WTC11 (cell line): ENCODE data around the gene CCM2L. TPM values are rescaled to one million over a fixed set of nuclear protein-coding genes. Genes with fewer than 3 reads are reported as not detected.

Experiments
- ATAC-seq: fragments of 200-7000 bp; cut with Tn5 transposase; 2 replicates; pipeline ENCODE4 v1.10.0; 2021; ENCODE audit warnings: mild to moderate bottlenecking, moderate library complexity
- CTCF ChIA-PET: fragments of 300-600 bp; sonication (Branson Sonifier 250); formaldehyde crosslinking; loops from one replicate; lab custom pipeline; 2021; ENCODE audit warnings: antibody characterized with exemption; lab: Charles Lee
- POLR2A ChIA-PET: fragments of 350-600 bp; sonication (Branson Sonifier 250); formaldehyde crosslinking; loops from one replicate; lab custom pipeline; 2021; ENCODE audit warnings: antibody characterized with exemption; lab: Charles Lee
- DNase-seq: peaks from one replicate; pipeline ENCODE4 v3.0.0; 2021; ENCODE audit warnings: low spot score
- H3K27ac Mint-ChIP-seq: 2 replicates; pipeline ENCODE4 v1.8.0; 2021; ENCODE audit warnings: mixed read lengths
- H3K27me3 Mint-ChIP-seq: 2 replicates; pipeline ENCODE4 v1.8.0; 2021; ENCODE audit warnings: low read depth, mild to moderate bottlenecking, moderate library complexity, mixed read lengths
- H3K36me3 Mint-ChIP-seq: 2 replicates; pipeline ENCODE4 v1.8.0; 2021; ENCODE audit warnings: mixed read lengths
- H3K4me1 Mint-ChIP-seq: 2 replicates; pipeline ENCODE4 v1.8.0; 2022; ENCODE audit warnings: mixed read lengths
- H3K4me3 Mint-ChIP-seq: 2 replicates; pipeline ENCODE4 v1.8.0; 2021; ENCODE audit warnings: mild to moderate bottlenecking, moderate library complexity, mixed read lengths
- H3K9me3 Mint-ChIP-seq: 2 replicates; pipeline ENCODE4 v1.8.0; 2021; ENCODE audit warnings: mixed read lengths
- CREM ChIP-seq: sonication (generic); formaldehyde crosslinking; IDR thresholded peaks from 2 replicates; pipeline ENCODE4 v1.8.1; 2022; ENCODE audit warnings: mild to moderate bottlenecking, missing genetic modification reagents, moderate library complexity
- FOXK1 ChIP-seq: sonication (generic); formaldehyde crosslinking; IDR thresholded peaks from 2 replicates; pipeline ENCODE4 v1.8.0; 2022; ENCODE audit warnings: mild to moderate bottlenecking, moderate library complexity, missing genetic modification reagents
- GTF2I ChIP-seq: fragments of 250-450 bp; sonication (Bioruptor Pico); conservative IDR thresholded peaks from 2 replicates; pipeline ENCODE4 v1.4.0; 2021; ENCODE audit warnings: mild to moderate bottlenecking
- JUN ChIP-seq: sonication (generic); formaldehyde crosslinking; IDR thresholded peaks from 2 replicates; pipeline ENCODE4 v1.8.0; 2023; ENCODE audit warnings: mild to moderate bottlenecking, missing genetic modification reagents
- KAT7 ChIP-seq: sonication (generic); formaldehyde crosslinking; IDR thresholded peaks from 2 replicates; pipeline ENCODE4 v1.8.1; 2023; ENCODE audit warnings: missing genetic modification reagents, mild to moderate bottlenecking, borderline replicate concordance
- NFATC4 ChIP-seq: fragments of 250-450 bp; sonication (Bioruptor Pico); IDR thresholded peaks from 2 replicates; pipeline ENCODE4 v1.9.0; 2021; ENCODE audit warnings: mild to moderate bottlenecking
- PRRX2 ChIP-seq: fragments of 250-450 bp; sonication (Bioruptor Pico); IDR thresholded peaks from 2 replicates; pipeline ENCODE4 v1.8.0; 2021; ENCODE audit warnings: mild to moderate bottlenecking
- TEAD1 ChIP-seq: sonication (generic); formaldehyde crosslinking; IDR thresholded peaks from 2 replicates; pipeline ENCODE4 v1.8.0; 2022; ENCODE audit warnings: mild to moderate bottlenecking, missing genetic modification reagents
- ZBTB21 ChIP-seq: sonication (generic); formaldehyde crosslinking; IDR thresholded peaks from 2 replicates; pipeline ENCODE4 v1.8.1; 2023; ENCODE audit warnings: mild to moderate bottlenecking, missing genetic modification reagents, borderline replicate concordance
- ZNF232 ChIP-seq: sonication (generic); formaldehyde crosslinking; IDR thresholded peaks from 2 replicates; pipeline ENCODE4 v1.8.0; 2022; ENCODE audit warnings: mild to moderate bottlenecking, missing genetic modification reagents
- ZNF317 ChIP-seq: sonication (generic); formaldehyde crosslinking; IDR thresholded peaks from 2 replicates; pipeline ENCODE4 v1.8.1; 2023; ENCODE audit warnings: low read depth, mild to moderate bottlenecking, moderate library complexity, missing genetic modification reagents, borderline replicate concordance
- ZNF423 ChIP-seq: fragments of 250-450 bp; sonication (Bioruptor Pico); IDR thresholded peaks from 2 replicates; pipeline ENCODE4 v2.1.2; 2022; ENCODE audit warnings: mild to moderate bottlenecking, moderate library complexity
- total RNA-seq: library from RNA; stranded (reverse); gene quantifications from 3 replicates; pipeline ENCODE4 v1.2.3, GENCODE V29; 2021
- TF ChIP-seq, protein P1 (sequence below): sonication (generic); formaldehyde crosslinking; IDR thresholded peaks from 2 replicates; pipeline ENCODE4 v1.8.0; 2022; ENCODE audit warnings: mild to moderate bottlenecking, missing genetic modification reagents
- TF ChIP-seq, protein P2 (sequence below): sonication (generic); formaldehyde crosslinking; IDR thresholded peaks from 2 replicates; pipeline ENCODE4 v1.8.0; 2023; ENCODE audit warnings: missing genetic modification reagents
- TF ChIP-seq, protein P3 (sequence below): fragments of 250-450 bp; sonication (Bioruptor Pico); IDR thresholded peaks from 2 replicates; pipeline ENCODE4 v1.9.0; 2021; ENCODE audit warnings: mild to moderate bottlenecking, borderline replicate concordance
- TF ChIP-seq, protein P4 (sequence below): sonication (generic); formaldehyde crosslinking; IDR thresholded peaks from 2 replicates; pipeline ENCODE4 v1.8.0; 2022; ENCODE audit warnings: mild to moderate bottlenecking, missing genetic modification reagents
- TF ChIP-seq, protein P5 (sequence below): sonication (generic); formaldehyde crosslinking; IDR thresholded peaks from 2 replicates; pipeline ENCODE4 v1.8.0; 2023; ENCODE audit warnings: missing genetic modification reagents, mild to moderate bottlenecking, borderline replicate concordance
- TF ChIP-seq, protein P6 (sequence below): sonication (generic); formaldehyde crosslinking; IDR thresholded peaks from 2 replicates; pipeline ENCODE4 v1.8.0; 2022; ENCODE audit warnings: mild to moderate bottlenecking, missing genetic modification reagents
- TF ChIP-seq, protein P7 (sequence below): sonication (generic); formaldehyde crosslinking; IDR thresholded peaks from 2 replicates; pipeline ENCODE4 v1.8.0; 2022; ENCODE audit warnings: mild to moderate bottlenecking, missing genetic modification reagents

Gene CCM2L
- total RNA-seq, 1 experiment from 2014 or later = 7.8 TPM

DNA sequence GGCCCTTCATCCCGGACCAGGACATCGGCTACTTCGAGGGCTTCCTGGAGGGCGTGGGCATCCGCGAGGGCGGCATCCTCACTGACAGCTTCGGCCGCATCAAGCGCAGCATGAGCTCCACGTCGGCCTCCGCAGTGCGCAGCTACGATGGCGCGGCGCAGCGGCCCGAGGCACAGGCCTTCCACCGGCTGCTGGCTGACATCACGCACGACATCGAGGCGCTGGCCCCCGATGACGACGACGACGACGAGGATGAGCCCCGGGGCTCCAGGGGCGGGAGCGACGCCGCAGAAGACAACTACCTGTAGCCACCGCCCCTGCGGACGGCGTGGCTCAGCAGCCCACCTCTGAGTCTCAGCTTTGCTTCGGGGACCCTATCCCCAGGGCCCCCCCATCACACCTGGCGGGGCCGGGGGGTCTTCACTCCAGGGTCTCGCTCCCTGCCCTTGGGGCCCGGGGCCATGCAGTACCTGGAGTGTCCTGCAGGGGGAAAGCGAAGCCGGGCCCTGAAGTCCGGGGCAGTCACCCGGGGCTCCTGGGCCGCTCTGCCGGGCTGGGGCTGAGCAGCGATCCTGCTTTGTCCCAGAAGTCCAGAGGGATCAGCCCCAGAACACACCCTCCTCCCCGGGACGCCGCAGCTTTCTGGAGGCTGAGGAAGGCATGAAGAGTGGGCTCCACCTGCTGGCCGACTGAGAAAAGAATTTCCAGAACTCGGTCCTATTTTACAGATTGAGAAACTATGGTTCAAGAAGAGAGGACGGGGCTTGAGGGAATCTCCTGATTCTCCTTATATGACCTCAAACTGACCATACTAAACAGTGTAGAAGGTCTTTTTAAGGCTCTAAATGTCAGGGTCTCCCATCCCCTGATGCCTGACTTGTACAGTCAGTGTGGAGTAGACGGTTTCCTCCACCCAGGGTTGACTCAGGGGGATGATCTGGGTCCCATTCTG, 21.0 kb downstream of the CCM2L start (continued):
- TF ChIP-seq, protein P1, sequence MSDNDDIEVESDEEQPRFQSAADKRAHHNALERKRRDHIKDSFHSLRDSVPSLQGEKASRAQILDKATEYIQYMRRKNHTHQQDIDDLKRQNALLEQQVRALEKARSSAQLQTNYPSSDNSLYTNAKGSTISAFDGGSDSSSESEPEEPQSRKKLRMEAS (CRISPR knock-in tag) = peak; percentile 9; the same call in 1 of the 2 replicates
- 0 out of 2 replicates have a peak, but pooled peaks have one; percentile 11 for TF ChIP-seq GTF2I (CRISPR knock-in tag)
- TF ChIP-seq ZNF317 (CRISPR knock-in tag) = no peak
- TF ChIP-seq KAT7 = no peak
- TF ChIP-seq PRRX2 = no peak

DNA sequence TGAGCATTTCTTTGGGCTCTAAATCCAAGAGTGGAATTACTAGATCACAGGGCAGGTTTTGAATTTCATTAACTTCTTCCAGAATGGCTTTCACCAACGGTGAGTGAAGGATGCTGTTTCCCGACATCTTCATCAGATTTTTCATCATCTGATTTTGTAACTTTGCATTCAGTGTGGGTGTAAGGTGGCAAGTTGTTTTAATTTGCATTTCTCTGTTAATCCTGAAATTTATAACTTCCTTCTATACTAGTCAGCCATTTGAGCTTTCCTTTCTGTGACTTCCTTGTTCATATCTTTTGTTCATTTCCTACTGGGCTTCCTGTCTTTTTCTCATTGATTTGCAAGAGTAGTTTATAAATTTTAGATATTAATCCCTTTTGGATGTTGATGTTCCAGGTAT, 23.1 kb downstream of the CCM2L start:
- Mint-ChIP-seq H3K4me1 (peaks cover 12% of the 10 kb centered on the region), H3K27ac (no peak overlapping the region), H3K4me3 (no peak overlapping the region), H3K36me3 (peaks cover 3% of the 10 kb centered on the region; the same call in 1 of the 2 replicates), H3K9me3 (no peaks in the 10 kb centered on the region), H3K27me3 (peaks cover 7% of the 10 kb centered on the region)
- DNase-seq = no peak
- CTCF ChIA-PET = interaction anchor here (9.5 kb wide), 1 partner anchor 182 kb away, joined by 70 read pairs; no protein-coding TSS in a partner anchor
- POLR2A ChIA-PET = no interaction called here
- no peak for ATAC-seq
- TF ChIP-seq, protein P1 (CRISPR knock-in tag) = no peak
- TF ChIP-seq, protein P2, sequence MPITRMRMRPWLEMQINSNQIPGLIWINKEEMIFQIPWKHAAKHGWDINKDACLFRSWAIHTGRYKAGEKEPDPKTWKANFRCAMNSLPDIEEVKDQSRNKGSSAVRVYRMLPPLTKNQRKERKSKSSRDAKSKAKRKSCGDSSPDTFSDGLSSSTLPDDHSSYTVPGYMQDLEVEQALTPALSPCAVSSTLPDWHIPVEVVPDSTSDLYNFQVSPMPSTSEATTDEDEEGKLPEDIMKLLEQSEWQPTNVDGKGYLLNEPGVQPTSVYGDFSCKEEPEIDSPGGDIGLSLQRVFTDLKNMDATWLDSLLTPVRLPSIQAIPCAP = no peak
- TF ChIP-seq ZBTB21 (CRISPR knock-in tag) (no peak), TEAD1 (CRISPR knock-in tag) (no peak), FOXK1 (CRISPR knock-in tag) (no peak), ZNF423 (CRISPR knock-in tag) (no peak), CREM (no peak), JUN (CRISPR knock-in tag) (no peak), NFATC4 (CRISPR knock-in tag) (no peak), ZNF232 (CRISPR knock-in tag) (no peak)
- TF ChIP-seq, protein P3, sequence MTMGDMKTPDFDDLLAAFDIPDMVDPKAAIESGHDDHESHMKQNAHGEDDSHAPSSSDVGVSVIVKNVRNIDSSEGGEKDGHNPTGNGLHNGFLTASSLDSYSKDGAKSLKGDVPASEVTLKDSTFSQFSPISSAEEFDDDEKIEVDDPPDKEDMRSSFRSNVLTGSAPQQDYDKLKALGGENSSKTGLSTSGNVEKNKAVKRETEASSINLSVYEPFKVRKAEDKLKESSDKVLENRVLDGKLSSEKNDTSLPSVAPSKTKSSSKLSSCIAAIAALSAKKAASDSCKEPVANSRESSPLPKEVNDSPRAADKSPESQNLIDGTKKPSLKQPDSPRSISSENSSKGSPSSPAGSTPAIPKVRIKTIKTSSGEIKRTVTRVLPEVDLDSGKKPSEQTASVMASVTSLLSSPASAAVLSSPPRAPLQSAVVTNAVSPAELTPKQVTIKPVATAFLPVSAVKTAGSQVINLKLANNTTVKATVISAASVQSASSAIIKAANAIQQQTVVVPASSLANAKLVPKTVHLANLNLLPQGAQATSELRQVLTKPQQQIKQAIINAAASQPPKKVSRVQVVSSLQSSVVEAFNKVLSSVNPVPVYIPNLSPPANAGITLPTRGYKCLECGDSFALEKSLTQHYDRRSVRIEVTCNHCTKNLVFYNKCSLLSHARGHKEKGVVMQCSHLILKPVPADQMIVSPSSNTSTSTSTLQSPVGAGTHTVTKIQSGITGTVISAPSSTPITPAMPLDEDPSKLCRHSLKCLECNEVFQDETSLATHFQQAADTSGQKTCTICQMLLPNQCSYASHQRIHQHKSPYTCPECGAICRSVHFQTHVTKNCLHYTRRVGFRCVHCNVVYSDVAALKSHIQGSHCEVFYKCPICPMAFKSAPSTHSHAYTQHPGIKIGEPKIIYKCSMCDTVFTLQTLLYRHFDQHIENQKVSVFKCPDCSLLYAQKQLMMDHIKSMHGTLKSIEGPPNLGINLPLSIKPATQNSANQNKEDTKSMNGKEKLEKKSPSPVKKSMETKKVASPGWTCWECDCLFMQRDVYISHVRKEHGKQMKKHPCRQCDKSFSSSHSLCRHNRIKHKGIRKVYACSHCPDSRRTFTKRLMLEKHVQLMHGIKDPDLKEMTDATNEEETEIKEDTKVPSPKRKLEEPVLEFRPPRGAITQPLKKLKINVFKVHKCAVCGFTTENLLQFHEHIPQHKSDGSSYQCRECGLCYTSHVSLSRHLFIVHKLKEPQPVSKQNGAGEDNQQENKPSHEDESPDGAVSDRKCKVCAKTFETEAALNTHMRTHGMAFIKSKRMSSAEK (CRISPR knock-in tag) = no peak
- TF ChIP-seq, protein P4, sequence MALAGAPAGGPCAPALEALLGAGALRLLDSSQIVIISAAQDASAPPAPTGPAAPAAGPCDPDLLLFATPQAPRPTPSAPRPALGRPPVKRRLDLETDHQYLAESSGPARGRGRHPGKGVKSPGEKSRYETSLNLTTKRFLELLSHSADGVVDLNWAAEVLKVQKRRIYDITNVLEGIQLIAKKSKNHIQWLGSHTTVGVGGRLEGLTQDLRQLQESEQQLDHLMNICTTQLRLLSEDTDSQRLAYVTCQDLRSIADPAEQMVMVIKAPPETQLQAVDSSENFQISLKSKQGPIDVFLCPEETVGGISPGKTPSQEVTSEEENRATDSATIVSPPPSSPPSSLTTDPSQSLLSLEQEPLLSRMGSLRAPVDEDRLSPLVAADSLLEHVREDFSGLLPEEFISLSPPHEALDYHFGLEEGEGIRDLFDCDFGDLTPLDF (CRISPR knock-in tag) = no peak
- TF ChIP-seq, protein P5, sequence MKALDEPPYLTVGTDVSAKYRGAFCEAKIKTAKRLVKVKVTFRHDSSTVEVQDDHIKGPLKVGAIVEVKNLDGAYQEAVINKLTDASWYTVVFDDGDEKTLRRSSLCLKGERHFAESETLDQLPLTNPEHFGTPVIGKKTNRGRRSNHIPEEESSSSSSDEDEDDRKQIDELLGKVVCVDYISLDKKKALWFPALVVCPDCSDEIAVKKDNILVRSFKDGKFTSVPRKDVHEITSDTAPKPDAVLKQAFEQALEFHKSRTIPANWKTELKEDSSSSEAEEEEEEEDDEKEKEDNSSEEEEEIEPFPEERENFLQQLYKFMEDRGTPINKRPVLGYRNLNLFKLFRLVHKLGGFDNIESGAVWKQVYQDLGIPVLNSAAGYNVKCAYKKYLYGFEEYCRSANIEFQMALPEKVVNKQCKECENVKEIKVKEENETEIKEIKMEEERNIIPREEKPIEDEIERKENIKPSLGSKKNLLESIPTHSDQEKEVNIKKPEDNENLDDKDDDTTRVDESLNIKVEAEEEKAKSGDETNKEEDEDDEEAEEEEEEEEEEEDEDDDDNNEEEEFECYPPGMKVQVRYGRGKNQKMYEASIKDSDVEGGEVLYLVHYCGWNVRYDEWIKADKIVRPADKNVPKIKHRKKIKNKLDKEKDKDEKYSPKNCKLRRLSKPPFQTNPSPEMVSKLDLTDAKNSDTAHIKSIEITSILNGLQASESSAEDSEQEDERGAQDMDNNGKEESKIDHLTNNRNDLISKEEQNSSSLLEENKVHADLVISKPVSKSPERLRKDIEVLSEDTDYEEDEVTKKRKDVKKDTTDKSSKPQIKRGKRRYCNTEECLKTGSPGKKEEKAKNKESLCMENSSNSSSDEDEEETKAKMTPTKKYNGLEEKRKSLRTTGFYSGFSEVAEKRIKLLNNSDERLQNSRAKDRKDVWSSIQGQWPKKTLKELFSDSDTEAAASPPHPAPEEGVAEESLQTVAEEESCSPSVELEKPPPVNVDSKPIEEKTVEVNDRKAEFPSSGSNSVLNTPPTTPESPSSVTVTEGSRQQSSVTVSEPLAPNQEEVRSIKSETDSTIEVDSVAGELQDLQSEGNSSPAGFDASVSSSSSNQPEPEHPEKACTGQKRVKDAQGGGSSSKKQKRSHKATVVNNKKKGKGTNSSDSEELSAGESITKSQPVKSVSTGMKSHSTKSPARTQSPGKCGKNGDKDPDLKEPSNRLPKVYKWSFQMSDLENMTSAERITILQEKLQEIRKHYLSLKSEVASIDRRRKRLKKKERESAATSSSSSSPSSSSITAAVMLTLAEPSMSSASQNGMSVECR (CRISPR knock-in tag) = no peak
- TF ChIP-seq, protein P6, sequence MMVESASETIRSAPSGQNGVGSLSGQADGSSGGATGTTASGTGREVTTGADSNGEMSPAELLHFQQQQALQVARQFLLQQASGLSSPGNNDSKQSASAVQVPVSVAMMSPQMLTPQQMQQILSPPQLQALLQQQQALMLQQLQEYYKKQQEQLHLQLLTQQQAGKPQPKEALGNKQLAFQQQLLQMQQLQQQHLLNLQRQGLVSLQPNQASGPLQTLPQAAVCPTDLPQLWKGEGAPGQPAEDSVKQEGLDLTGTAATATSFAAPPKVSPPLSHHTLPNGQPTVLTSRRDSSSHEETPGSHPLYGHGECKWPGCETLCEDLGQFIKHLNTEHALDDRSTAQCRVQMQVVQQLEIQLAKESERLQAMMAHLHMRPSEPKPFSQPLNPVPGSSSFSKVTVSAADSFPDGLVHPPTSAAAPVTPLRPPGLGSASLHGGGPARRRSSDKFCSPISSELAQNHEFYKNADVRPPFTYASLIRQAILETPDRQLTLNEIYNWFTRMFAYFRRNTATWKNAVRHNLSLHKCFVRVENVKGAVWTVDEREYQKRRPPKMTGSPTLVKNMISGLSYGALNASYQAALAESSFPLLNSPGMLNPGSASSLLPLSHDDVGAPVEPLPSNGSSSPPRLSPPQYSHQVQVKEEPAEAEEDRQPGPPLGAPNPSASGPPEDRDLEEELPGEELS (CRISPR knock-in tag) = no peak
- TF ChIP-seq, protein P7, sequence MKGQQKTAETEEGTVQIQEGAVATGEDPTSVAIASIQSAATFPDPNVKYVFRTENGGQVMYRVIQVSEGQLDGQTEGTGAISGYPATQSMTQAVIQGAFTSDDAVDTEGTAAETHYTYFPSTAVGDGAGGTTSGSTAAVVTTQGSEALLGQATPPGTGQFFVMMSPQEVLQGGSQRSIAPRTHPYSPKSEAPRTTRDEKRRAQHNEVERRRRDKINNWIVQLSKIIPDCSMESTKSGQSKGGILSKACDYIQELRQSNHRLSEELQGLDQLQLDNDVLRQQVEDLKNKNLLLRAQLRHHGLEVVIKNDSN (CRISPR knock-in tag) = no peak
